Trophoblast cell (in vitro differentiated cells and primary cell): ENCODE results near the gene SMPD3.

ENCODE experiments used
- DNase-seq, 2 donors: peaks; one replicate each; pipeline ENCODE4 v3.0.0-alpha.2; 2016
- H2AFZ ChIP-seq: 2 replicates; pipeline ENCODE4 v1.6.1; 2013; ENCODE audit warnings: low read length, moderate library complexity, mild to moderate bottlenecking; ENCODE audit not compliant: insufficient read depth, poor library complexity
- H2AK5ac ChIP-seq: 2 replicates; pipeline ENCODE4 v1.6.1; 2013; ENCODE audit warnings: mild to moderate bottlenecking, low read length
- H2BK120ac ChIP-seq: 2 replicates; pipeline ENCODE4 v1.6.1; 2013; ENCODE audit warnings: low read length, mild to moderate bottlenecking, moderate library complexity; ENCODE audit not compliant: insufficient read depth, poor library complexity
- H2BK12ac ChIP-seq: 2 replicates; pipeline ENCODE4 v1.6.1; 2013; ENCODE audit warnings: mild to moderate bottlenecking, low read length, moderate library complexity
- H2BK5ac ChIP-seq: 2 replicates; pipeline ENCODE4 v1.6.1; 2013; ENCODE audit warnings: low read length, low read depth, moderate library complexity, mild to moderate bottlenecking; ENCODE audit not compliant: poor library complexity
- H3K14ac ChIP-seq: 2 replicates; pipeline ENCODE4 v1.6.1; 2013; ENCODE audit warnings: mild to moderate bottlenecking, low read length
- H3K18ac ChIP-seq: 2 replicates; pipeline ENCODE4 v1.6.1; 2013; ENCODE audit warnings: mild to moderate bottlenecking, low read length
- H3K23ac ChIP-seq: 2 replicates; pipeline ENCODE4 v1.6.1; 2013; ENCODE audit warnings: low read length
- H3K27ac ChIP-seq: 2 replicates; pipeline ENCODE4 v1.5.1; 2013; ENCODE audit warnings: low read depth, mild to moderate bottlenecking, inconsistent platforms, low read length, moderate library complexity
- H3K27me3 ChIP-seq: 2 replicates; pipeline ENCODE4 v1.6.1; 2013; ENCODE audit warnings: inconsistent platforms, mild to moderate bottlenecking, low read length, moderate library complexity; ENCODE audit not compliant: insufficient read depth
- H3K36me3 ChIP-seq, 2 experiments: 1 replicate in 1 of 2; 2 replicates in 1 of 2; pipeline ENCODE4 v1.6.1; 2013; ENCODE audit warnings: low read length in 2 of 2, mild to moderate bottlenecking in 2 of 2, moderate library complexity in 1 of 2; ENCODE audit not compliant: insufficient read depth in 2 of 2, control insufficient read depth in 1 of 2
- H3K4ac ChIP-seq: 2 replicates; pipeline ENCODE4 v1.6.1; 2013; ENCODE audit warnings: low read depth, mild to moderate bottlenecking, low read length, moderate library complexity
- H3K4me1 ChIP-seq, 2 experiments: 1 replicate in 1 of 2; 2 replicates in 1 of 2; pipeline ENCODE4 v1.6.1; 2013; ENCODE audit warnings: low read length in 2 of 2, mild to moderate bottlenecking in 2 of 2, moderate library complexity in 1 of 2; ENCODE audit not compliant: insufficient read depth in 2 of 2, control insufficient read depth in 1 of 2
- H3K4me2 ChIP-seq: 2 replicates; pipeline ENCODE4 v1.6.1; 2013; ENCODE audit warnings: inconsistent platforms, mild to moderate bottlenecking, low read length, moderate library complexity
- H3K4me3 ChIP-seq: 2 replicates; pipeline ENCODE4 v1.5.1; 2013; ENCODE audit warnings: mild to moderate bottlenecking, low read depth, low read length, inconsistent platforms
- H3K79me1 ChIP-seq: one replicate; pipeline ENCODE4 v1.6.1; 2013; ENCODE audit warnings: low read length
- H3K79me2 ChIP-seq: 2 replicates; pipeline ENCODE4 v1.6.1; 2013; ENCODE audit warnings: low read length, mild to moderate bottlenecking; ENCODE audit not compliant: control insufficient read depth, insufficient read depth, poor library complexity
- H3K9ac ChIP-seq: 2 replicates; pipeline ENCODE4 v1.6.1; 2013; ENCODE audit warnings: mild to moderate bottlenecking, low read length
- H3K9me3 ChIP-seq: 2 replicates; pipeline ENCODE4 v1.6.1; 2013; ENCODE audit warnings: low read depth, mild to moderate bottlenecking, control low read depth, inconsistent platforms, low read length; ENCODE audit not compliant: insufficient read depth
- H4K12ac ChIP-seq: 2 replicates; pipeline ENCODE4 v1.6.1; 2013; ENCODE audit warnings: low read depth, mild to moderate bottlenecking, low read length, moderate library complexity
- H4K8ac ChIP-seq: 2 replicates; pipeline ENCODE4 v1.6.1; 2013; ENCODE audit warnings: low read depth, mild to moderate bottlenecking, low read length, moderate library complexity
- H4K91ac ChIP-seq: one replicate; pipeline ENCODE4 v1.6.1; 2013; ENCODE audit warnings: low read depth, mild to moderate bottlenecking, low read length, moderate library complexity
- WGBS: extraction: QIAGEN DNeasy Blood & Tissue Kit; methylation state at CpG from one replicate; pipeline ENCODE4 v1.1.7; 2013; ENCODE audit warnings: missing lambda C conversion rate; ENCODE audit not compliant: insufficient read length, insufficient coverage; ENCODE audit errors: extremely low coverage; 5-methylcytosine and 5-hydroxymethylcytosine counted together

The SMPD3 gene

DNA sequence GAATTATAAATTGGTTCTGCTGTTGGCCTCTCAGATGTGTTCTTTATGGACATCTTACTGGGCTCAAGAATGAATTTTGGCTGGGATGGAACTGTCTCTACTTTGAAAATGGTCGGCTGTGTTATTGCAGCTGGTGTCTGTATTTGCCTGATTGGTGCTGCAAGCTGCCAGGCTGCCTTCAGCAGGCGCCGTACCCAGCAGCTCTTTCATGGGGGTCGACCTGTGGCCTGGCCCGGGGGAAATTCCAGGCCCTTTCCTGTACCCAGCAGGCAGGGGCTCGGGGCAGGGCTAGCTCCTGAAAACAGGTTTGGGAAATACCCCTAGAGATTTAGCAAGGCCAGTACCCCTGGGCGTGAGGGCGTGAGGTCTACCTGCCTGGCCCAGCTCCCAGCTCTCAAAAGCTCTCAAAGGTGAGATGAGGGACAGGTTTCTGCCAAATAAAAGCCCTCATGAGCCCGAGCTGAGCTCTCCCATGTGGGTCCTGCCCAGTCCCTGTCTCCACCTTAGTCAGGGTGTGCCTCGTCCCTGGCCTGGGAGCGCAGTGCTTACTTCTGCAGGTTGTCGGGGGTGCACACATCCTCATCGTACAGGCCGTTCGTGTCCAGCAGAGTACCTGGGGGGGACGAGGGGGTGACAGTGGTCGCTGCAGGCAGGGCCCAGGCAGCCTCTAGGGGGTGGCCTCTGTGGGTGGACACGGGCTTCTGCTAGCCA, 85.2 kb downstream of the SMPD3 start:
- Histone ChIP-seq H3K9ac (no peak overlapping the region), H3K18ac (no peak overlapping the region), H4K12ac (no peak overlapping the region), H3K4ac (no peak overlapping the region), H4K91ac (no peak overlapping the region), H3K27ac (no peak overlapping the region), H2BK12ac (no peak overlapping the region), H3K27me3 (no peaks in the 10 kb centered on the region), H4K8ac (no peak overlapping the region), H3K4me3 (no peak overlapping the region), H3K9me3 (peaks cover 4% of the 10 kb centered on the region), H3K36me3 (peaks cover 6 to 9% of the 10 kb centered on the region in 2 experiments), H2BK120ac (no peak overlapping the region), H3K4me2 (no peak overlapping the region), H2AFZ (no peak overlapping the region), H3K14ac (no peak overlapping the region), H2BK5ac (no peak overlapping the region), H3K23ac (no peak overlapping the region), H3K79me2 (no peaks in the 10 kb centered on the region), H2AK5ac (no peak overlapping the region), H3K79me1 (no peaks in the 10 kb centered on the region), H3K4me1 (peaks cover 4 to 6% of the 10 kb centered on the region in 2 experiments)
- no CpG with 5 or more reads among the region's 18 CpGs for WGBS
- no peak for DNase-seq

DNA sequence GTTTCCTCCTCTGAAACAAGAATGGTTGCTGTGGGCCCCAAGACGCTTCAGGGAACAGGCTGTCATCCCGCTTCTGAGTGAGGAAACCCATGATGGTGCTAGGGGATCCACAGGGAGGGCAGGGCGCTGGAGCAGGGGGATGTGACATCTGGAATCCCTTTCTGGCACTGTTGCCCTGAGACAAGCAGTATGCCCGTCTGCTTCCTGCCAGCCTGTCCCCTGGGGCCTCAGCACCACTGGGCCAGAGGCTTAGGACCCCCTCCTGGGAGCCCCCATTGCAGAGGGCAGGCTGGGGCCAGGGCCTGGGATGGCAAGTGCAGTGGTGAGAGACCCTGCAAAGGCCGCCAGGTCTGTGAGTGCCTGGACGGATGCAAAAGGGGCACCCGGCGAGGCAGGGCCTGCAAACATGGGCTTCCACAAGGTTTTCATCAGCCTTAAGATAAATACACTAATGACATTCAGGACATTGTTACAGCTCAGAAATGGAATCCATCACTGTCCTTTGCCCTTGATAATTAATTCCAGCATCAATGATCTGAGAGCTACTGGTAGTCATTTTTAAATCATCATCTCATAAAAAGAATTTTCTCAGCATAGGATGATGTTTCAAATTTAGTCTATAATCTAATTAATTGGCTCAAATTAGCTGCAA, 85.9 kb downstream of the SMPD3 start:
- H4K8ac ChIP-seq: no peak overlapping the region
- H3K18ac ChIP-seq: no peak overlapping the region
- no peak overlapping the region for H2AFZ ChIP-seq
- H2BK5ac ChIP-seq: no peak overlapping the region
- H3K27me3 ChIP-seq: no peaks in the 10 kb centered on the region
- no peak overlapping the region for H2BK12ac ChIP-seq
- no peak overlapping the region for H2BK120ac ChIP-seq
- no peak overlapping the region for H3K27ac ChIP-seq
- peaks cover 4 to 6% of the 10 kb centered on the region in 2 experiments for H3K4me1 ChIP-seq
- no peak for DNase-seq
- no peak overlapping the region for H3K14ac ChIP-seq
- H3K4ac ChIP-seq: no peak overlapping the region
- H3K23ac ChIP-seq: no peak overlapping the region
- H4K91ac ChIP-seq: no peak overlapping the region
- H2AK5ac ChIP-seq: no peak overlapping the region
- WGBS: no CpG with 5 or more reads among the region's 8 CpGs
- no peak overlapping the region for H3K4me2 ChIP-seq
- no peak overlapping the region for H3K4me3 ChIP-seq
- no peak overlapping the region for H3K9ac ChIP-seq
- H3K36me3 ChIP-seq: peaks cover 12 to 16% of the 10 kb centered on the region in 2 experiments
- no peak overlapping the region for H4K12ac ChIP-seq
- H3K9me3 ChIP-seq: peaks cover 4% of the 10 kb centered on the region
- H3K79me2 ChIP-seq: no peaks in the 10 kb centered on the region
- no peaks in the 10 kb centered on the region for H3K79me1 ChIP-seq

- peaks cover 4% of the 10 kb centered on the region for H3K9me3 ChIP-seq
- no CpG with 5 or more reads among the region's 16 CpGs for WGBS
Measured at GRCh38 chr16:68361485-68361884, 86.8 kb downstream of the SMPD3 start.

DNA sequence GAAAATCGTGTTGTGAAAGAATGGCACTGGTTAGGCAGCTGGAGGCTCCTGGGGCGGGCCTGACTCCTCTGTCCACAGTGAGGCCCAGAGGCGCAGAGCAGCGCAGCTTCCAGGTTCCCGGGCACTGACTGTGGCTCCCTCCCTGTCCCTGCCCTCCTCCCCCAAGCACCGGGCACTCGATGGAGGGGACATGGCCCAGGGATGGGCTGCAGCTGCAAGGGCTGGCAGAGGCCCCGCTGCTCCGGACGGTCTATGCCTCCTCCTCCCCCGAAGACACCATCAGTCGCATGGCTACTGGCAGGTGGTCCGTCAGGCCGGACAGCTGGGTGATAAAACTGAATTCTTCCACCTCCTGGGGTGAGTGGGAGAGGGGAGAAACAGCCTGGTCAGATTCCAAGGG, 87.4 kb downstream of the SMPD3 start:
- Histone ChIP-seq H3K9ac (no peak overlapping the region), H2AFZ (no peak overlapping the region), H3K4me2 (no peak overlapping the region), H3K4ac (no peak overlapping the region), H3K4me1 (peaks cover 9 to 10% of the 10 kb centered on the region in 2 experiments), H3K18ac (no peak overlapping the region), H3K9me3 (peaks cover 4% of the 10 kb centered on the region), H3K79me2 (no peaks in the 10 kb centered on the region), H2BK12ac (no peak overlapping the region), H3K27me3 (no peaks in the 10 kb centered on the region), H4K12ac (no peak overlapping the region), H3K79me1 (no peaks in the 10 kb centered on the region), H2AK5ac (no peak overlapping the region), H4K91ac (no peak overlapping the region), H3K14ac (no peak overlapping the region), H3K27ac (no peak overlapping the region), H3K36me3 (peaks cover 27 to 30% of the 10 kb centered on the region in 2 experiments), H4K8ac (no peak overlapping the region), H2BK5ac (no peak overlapping the region), H3K4me3 (no peak overlapping the region), H3K23ac (no peak overlapping the region), H2BK120ac (no peak overlapping the region)
- no peak for DNase-seq
- whole genome bisulfite sequencing: no CpG with 5 or more reads among the region's 14 CpGs

More at GRCh38 chr16:68361485-68361884, 86.8 kb downstream of the SMPD3 start:
- DNase-seq: no peak
- Histone ChIP-seq H3K79me1 (no peaks in the 10 kb centered on the region), H3K9ac (no peak overlapping the region), H3K79me2 (no peaks in the 10 kb centered on the region), H3K23ac (no peak overlapping the region), H4K12ac (no peak overlapping the region), H2BK12ac (no peak overlapping the region), H4K8ac (no peak overlapping the region), H3K4me3 (no peak overlapping the region), H3K4ac (no peak overlapping the region), H3K4me2 (no peak overlapping the region), H2BK5ac (no peak overlapping the region), H2BK120ac (no peak overlapping the region), H3K14ac (no peak overlapping the region), H3K27ac (no peak overlapping the region), H4K91ac (no peak overlapping the region), H3K4me1 (peaks cover 9 to 10% of the 10 kb centered on the region in 2 experiments), H3K18ac (no peak overlapping the region), H2AK5ac (no peak overlapping the region), H3K36me3 (peaks cover 21 to 25% of the 10 kb centered on the region in 2 experiments), H3K27me3 (no peaks in the 10 kb centered on the region), H2AFZ (no peak overlapping the region)
